Neuron (in vitro differentiated cells): ENCODE results near the gene RBBP8.
"Not testable (repeated sequence)": the region's sequence is repeated elsewhere in the genome, so short reads cannot be mapped to it uniquely, and the experiment has no call there.

Source experiments
- H2AFZ ChIP-seq: one replicate; pipeline ENCODE4 v1.6.1; 2013; ENCODE audit warnings: low read depth, mild to moderate bottlenecking, inconsistent platforms, low read length, moderate library complexity
- H3K27me3 ChIP-seq: one replicate; pipeline ENCODE4 v1.6.1; 2013; ENCODE audit warnings: low read length; ENCODE audit not compliant: insufficient read depth
- H3K36me3 ChIP-seq: one replicate; pipeline ENCODE4 v1.6.1; 2013; ENCODE audit warnings: low read length; ENCODE audit not compliant: insufficient read depth
- H3K4me1 ChIP-seq: one replicate; pipeline ENCODE4 v1.6.1; 2013; ENCODE audit warnings: low read length; ENCODE audit not compliant: insufficient read depth
- H3K4me3 ChIP-seq: 2 replicates; pipeline ENCODE4 v1.5.1; 2013; ENCODE audit warnings: mild to moderate bottlenecking, low read length, moderate library complexity
- H3K9me3 ChIP-seq: one replicate; pipeline ENCODE4 v1.6.1; 2013; ENCODE audit warnings: low read length

Gene RBBP8

GRCh38 chr18:22933206-22933965 lies at the start of gene RBBP8:
RBBP8 (plus strand) TSS chr18:22933328; CDS start chr18:22936852, 3,524 bp downstream.
- no peaks in the 10 kb centered on the region for H3K9me3 ChIP-seq
- H3K4me1 ChIP-seq, result peaks cover 20% of the 10 kb centered on the region
- H3K4me3 ChIP-seq, result peak within 1 kb of the TSS; percentile 81
- H3K27me3 ChIP-seq, result no peaks in the 10 kb centered on the region
- H3K36me3 ChIP-seq, result peaks cover 15% of the 10 kb centered on the region
- peak within 1 kb of the TSS; percentile 93 for H2AFZ ChIP-seq

GRCh38 chr18:22883827-22884226 lies 49.3 kb upstream of the RBBP8 start:
- no peaks in the 10 kb centered on the region for H3K36me3 ChIP-seq
- H3K4me1 ChIP-seq, result no peaks in the 10 kb centered on the region
- H3K27me3 ChIP-seq, result no peaks in the 10 kb centered on the region
- H2AFZ ChIP-seq, result no peak overlapping the region
- no peak overlapping the region for H3K4me3 ChIP-seq
- peaks cover 4% of the 10 kb centered on the region for H3K9me3 ChIP-seq

- not testable (repeated sequence) for H3K27me3 ChIP-seq, H3K4me1 ChIP-seq, H2AFZ ChIP-seq, H3K4me3 ChIP-seq, H3K36me3 ChIP-seq, H3K9me3 ChIP-seq
Measured at GRCh38 chr18:22885694-22886093, 47.4 kb upstream of the RBBP8 start.

- Histone ChIP-seq H3K4me1 (no peaks in the 10 kb centered on the region), H3K36me3 (no peaks in the 10 kb centered on the region), H2AFZ (no peak overlapping the region), H3K9me3 (no peaks in the 10 kb centered on the region), H3K27me3 (no peaks in the 10 kb centered on the region), H3K4me3 (no peak overlapping the region)
Measured at GRCh38 chr18:22899421-22899820, 33.7 kb upstream of the RBBP8 start.

- Histone ChIP-seq H3K27me3 (no peaks in the 10 kb centered on the region), H3K4me3 (no peak overlapping the region), H3K4me1 (no peaks in the 10 kb centered on the region), H3K36me3 (no peaks in the 10 kb centered on the region), H2AFZ (no peak overlapping the region), H3K9me3 (no peaks in the 10 kb centered on the region)
Measured at GRCh38 chr18:22900558-22901238, 32.4 kb upstream of the RBBP8 start.

GRCh38 chr18:22902093-22902492 lies 31.0 kb upstream of the RBBP8 start:
- no peak overlapping the region for H3K4me3 ChIP-seq
- H2AFZ ChIP-seq, result no peak overlapping the region
- no peaks in the 10 kb centered on the region for H3K27me3 ChIP-seq
- H3K36me3 ChIP-seq, result no peaks in the 10 kb centered on the region
- no peaks in the 10 kb centered on the region for H3K4me1 ChIP-seq
- no peaks in the 10 kb centered on the region for H3K9me3 ChIP-seq

- not testable (repeated sequence) for H3K9me3 ChIP-seq, H3K4me1 ChIP-seq, H3K27me3 ChIP-seq, H3K36me3 ChIP-seq, H2AFZ ChIP-seq, H3K4me3 ChIP-seq
Measured at GRCh38 chr18:22903248-22903647, 29.9 kb upstream of the RBBP8 start.

GRCh38 chr18:22912149-22912548 lies 21.0 kb upstream of the RBBP8 start:
- H3K36me3 ChIP-seq, result no peaks in the 10 kb centered on the region
- no peaks in the 10 kb centered on the region for H3K27me3 ChIP-seq
- H3K4me1 ChIP-seq, result no peaks in the 10 kb centered on the region
- H3K9me3 ChIP-seq, result no peaks in the 10 kb centered on the region
- H3K4me3 ChIP-seq, result no peak overlapping the region
- no peak overlapping the region for H2AFZ ChIP-seq

GRCh38 chr18:22912835-22913234 lies 20.3 kb upstream of the RBBP8 start:
- no peaks in the 10 kb centered on the region for H3K4me1 ChIP-seq
- no peak overlapping the region for H3K4me3 ChIP-seq
- H3K36me3 ChIP-seq, result no peaks in the 10 kb centered on the region
- H3K9me3 ChIP-seq, result no peaks in the 10 kb centered on the region
- H2AFZ ChIP-seq, result no peak overlapping the region
- no peaks in the 10 kb centered on the region for H3K27me3 ChIP-seq

- Histone ChIP-seq H3K9me3 (no peaks in the 10 kb centered on the region), H3K27me3 (no peaks in the 10 kb centered on the region), H3K4me3 (no peak overlapping the region), H3K4me1 (no peaks in the 10 kb centered on the region), H2AFZ (no peak overlapping the region), H3K36me3 (no peaks in the 10 kb centered on the region)
Measured at GRCh38 chr18:22913861-22914260, 19.3 kb upstream of the RBBP8 start.

GRCh38 chr18:22914633-22915032 lies 18.5 kb upstream of the RBBP8 start:
- Histone ChIP-seq H3K27me3 (no peaks in the 10 kb centered on the region), H2AFZ (no peak overlapping the region), H3K36me3 (no peaks in the 10 kb centered on the region), H3K4me1 (no peaks in the 10 kb centered on the region), H3K4me3 (no peak overlapping the region), H3K9me3 (no peaks in the 10 kb centered on the region)

GRCh38 chr18:22915337-22915736 lies 17.8 kb upstream of the RBBP8 start:
- Histone ChIP-seq H3K4me1 (no peaks in the 10 kb centered on the region), H2AFZ (no peak overlapping the region), H3K4me3 (no peak overlapping the region), H3K36me3 (no peaks in the 10 kb centered on the region), H3K9me3 (no peaks in the 10 kb centered on the region), H3K27me3 (no peaks in the 10 kb centered on the region)

- Histone ChIP-seq H3K36me3 (no peaks in the 10 kb centered on the region), H3K4me1 (no peaks in the 10 kb centered on the region), H3K4me3 (no peak overlapping the region), H3K9me3 (no peaks in the 10 kb centered on the region), H2AFZ (no peak overlapping the region), H3K27me3 (no peaks in the 10 kb centered on the region)
Measured at GRCh38 chr18:22921772-22922171, 11.4 kb upstream of the RBBP8 start.
